Measurements from ENCODE around the gene CACNA1C.

Gene CACNA1C

DNA sequence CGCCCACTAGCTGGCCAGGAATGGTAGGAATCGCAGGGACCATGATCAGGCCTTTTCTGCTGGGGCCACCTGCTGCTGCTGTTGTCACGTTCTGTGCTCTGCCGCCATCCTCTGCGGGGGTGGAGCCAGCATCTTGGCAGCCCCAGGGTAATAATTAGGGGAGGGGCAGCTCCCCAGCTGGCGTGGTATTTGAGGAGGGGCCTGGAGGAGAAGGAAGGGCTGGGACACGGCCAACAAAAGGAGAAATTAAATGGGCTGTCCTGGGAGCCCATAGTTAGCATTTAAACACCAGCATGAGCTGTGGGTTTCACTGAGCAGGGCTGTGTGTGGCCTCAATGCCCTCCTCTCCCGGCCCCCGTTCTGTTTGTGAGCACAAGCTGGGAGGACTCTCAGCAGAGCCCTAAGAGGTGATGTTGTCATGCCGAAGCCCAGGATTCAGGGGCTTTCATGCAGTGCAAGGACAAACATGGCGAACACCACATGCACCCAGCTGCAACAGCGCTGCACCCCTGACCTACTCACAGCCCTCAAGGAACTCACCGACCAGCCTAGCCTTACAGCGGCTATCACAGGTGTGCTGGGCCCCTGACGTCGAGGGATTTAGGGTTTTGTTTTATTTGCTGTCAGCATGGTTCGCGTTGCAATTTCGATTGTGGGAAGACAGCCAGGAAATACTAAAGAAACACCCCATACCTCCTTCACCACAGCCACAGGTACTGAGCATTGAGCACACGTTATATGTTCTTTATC is 324.3 kb downstream of the CACNA1C start:
- no peak for DNase-seq

DNA sequence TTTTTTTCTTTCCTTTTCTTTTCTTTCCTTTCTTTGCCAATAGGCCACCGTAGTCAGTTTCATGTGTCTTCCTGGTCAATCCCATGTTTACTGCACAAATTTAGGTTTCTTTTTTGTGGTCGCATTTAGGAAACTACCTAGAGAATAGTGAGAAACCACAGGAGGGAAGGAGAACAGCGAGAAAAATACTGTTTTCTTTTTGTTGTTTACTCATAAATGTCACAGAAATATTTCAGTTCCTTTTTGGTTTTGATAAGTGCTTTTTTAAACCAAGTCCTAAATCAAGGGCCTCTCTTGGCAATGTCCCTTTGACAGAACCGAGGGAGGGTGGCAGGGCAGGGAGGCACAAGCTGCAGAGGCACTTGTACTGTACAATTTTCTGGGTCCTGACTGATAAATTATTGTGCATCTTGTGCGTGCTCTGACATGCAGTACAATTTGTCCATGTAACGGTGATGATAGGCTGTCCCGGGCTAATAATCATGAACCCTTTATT is 326.1 kb downstream of the CACNA1C start:
- DNase-seq: no peak

DNA sequence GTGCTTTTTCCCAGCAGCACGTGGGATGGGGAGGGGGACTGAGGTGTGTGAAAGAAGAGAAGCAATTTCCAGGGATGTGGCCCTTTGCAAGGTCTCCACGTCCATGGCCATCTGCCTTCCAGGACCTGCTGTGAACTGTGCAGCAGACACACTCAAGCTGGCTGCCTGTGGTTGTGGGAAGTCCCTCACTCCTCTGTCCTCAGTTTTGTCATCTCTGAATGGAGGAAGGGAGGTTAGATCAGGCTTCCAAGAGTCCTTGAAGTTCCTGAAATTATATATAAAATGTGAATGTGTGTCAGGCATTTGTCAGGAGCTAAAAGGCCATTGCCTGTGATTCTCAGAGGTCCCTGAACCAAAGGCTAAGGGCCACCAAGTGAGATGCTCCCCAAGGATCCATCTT is 328.2 kb downstream of the CACNA1C start:
- DNase-seq: no peak

DNA sequence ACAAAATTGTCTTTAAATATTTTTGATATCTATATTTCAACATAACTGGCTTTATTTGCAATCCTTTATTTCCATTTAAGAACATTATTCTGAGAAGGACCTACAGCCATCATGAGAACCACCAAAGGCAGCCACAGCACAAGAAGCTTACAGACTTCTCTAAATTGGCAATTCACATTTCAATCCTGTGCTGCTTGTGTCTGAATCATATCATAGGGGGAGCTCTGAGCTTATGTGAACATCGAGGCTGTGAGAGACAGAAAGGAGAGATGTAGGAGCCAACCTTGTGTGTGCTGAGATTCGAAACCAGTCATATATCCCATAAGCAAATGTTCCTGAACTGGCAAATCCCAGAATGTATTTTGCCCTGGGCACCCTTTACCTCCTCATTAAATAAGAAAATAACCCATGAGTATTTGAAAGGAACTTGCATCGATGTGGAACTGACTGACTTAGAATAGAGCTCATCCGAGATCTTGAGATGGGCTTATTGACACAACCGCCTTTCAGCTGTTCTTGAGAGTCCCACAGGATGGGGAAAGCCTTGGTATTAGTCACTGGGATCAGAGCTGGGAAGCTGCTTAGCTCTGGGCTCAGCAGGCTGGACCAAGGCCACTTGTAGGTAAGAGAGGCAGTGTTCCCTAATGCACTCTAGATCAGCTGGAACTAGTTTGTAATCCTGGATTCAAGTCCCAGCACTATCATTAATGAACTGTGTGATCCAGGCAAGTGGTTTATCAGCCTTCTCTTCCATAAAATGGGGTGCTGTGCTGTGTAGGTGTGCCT is 329.8 kb downstream of the CACNA1C start:
- DNase-seq: no peak

DNA sequence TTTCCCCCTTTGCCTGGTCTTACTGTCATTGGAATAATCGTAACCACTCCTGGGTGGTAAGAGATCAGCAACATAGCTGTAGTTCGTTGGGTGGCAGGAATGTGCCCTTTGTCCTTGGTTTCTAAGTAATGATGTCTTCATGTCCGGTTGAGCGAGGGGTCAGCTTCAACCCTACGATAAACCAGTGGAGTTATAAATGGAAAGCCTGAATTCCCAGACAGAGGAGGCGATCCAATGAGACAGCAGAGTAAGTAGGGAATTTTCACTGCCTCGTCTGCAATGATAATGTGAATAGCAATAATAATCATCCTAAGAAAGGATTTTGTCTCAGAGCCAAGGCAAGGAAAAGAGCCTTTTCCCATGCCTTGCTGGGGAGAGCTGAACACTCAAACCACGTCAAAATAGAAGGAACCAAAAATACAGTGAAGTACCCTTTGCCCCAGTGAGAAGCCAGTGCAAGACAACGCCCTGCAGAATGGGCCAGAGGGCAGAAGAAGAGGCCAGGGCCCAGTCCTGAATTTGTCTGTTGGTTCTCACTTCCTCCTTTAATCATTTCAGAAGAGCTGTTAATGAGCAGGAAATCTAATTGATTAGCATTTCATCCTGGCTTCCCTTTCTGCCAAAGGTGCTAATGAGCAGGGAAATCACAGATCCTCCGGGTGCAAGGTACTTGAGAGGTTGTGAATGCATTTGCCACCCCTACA is 330.7 kb downstream of the CACNA1C start:
- no peak for DNase-seq

DNA sequence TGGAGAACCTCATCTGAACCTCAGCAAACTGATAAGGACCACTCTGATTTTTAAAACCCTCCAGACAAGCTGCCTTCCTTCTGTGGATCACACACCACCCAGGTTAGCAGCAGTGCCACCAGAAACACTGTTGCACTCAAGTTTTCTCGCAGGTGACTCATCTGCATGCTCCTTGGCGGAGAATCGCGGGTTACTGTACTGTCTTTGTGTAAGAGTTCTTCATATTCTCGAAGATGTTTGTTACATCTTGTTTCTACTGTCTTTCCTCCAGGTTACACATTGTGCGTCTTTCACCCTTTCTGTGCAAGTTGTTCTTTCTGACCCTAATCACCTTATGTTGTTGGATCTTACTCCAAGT is 331.2 kb downstream of the CACNA1C start:
- DNase-seq: no peak

DNA sequence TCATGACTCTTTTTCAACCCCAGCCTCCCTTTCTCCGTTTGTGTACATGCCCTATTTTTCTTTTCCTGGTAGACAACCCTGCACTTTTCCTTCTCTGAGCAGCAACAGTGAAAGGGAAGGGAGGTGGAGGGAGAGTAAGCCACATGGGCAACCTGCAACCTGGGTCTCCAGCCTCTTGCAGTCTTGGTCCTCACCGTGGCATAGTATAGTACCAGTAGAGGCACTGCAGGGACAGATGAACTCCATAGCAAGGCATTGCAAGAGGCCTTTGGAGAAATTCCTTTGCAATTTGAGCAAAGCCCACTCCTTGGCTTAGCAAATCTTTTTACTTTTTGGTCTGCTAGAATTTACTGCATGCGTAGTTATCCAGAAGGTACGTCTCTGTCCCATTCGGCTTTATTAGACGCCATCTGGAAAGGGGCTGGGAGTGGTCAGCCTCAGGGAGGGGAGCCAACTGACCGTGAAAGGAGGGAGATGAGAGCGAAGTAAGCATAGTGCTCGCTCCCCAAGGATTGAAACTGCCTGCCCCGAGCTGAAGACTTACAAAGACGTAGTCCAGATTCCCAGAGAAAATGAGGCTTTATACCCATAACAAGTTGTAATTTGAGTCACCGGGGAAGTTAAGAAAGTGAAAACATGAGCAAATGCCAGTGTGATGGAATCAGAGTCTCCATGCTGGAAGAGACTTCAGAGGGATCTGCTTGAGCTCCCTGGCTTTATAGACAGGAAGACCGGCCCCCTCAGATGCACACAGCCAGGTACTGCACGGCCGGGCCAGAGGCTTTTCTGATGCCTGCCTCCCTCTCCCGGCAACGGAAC is 332.0 kb downstream of the CACNA1C start:
- no peak for DNase-seq

DNA sequence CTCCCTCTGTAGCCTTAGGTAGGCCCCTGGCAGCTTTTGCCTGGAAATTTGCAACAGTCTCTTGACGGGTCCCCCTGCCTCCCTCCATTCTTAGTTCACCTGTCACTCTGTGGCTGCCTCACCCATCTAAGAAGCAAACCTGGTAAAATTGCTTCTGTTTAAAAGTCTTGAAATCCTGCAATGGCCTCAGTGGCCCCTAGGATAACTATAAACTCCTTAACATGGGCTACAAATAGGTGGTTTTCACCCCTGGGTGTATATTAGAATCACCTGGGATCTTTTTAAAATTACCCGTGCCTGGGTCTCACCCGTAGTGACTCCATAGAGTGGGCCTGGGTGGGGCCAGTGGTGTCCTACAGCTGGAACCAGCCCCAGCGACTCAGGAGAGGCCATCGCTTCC is 332.7 kb downstream of the CACNA1C start:
- DNase-seq: no peak

DNA sequence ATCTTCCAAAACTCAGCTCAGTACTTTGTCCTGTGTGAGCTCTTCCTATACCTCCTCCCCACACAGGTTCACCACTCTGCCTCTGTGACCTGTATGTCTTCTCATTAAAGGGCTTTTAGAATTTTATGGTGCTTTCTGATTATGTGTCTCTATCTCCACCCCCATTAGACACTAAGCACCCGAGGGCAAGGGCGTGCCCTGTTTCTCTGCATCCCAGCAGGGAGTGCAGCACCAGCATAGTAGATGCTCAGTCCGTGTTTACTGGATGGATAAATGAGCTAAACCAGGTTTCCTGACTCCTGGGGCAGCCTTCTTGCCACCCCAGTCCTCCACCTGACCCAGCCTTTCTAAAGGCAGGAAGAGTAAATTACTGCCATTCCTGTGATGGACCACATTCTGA is 333.8 kb downstream of the CACNA1C start:
- DNase-seq: no peak

DNA sequence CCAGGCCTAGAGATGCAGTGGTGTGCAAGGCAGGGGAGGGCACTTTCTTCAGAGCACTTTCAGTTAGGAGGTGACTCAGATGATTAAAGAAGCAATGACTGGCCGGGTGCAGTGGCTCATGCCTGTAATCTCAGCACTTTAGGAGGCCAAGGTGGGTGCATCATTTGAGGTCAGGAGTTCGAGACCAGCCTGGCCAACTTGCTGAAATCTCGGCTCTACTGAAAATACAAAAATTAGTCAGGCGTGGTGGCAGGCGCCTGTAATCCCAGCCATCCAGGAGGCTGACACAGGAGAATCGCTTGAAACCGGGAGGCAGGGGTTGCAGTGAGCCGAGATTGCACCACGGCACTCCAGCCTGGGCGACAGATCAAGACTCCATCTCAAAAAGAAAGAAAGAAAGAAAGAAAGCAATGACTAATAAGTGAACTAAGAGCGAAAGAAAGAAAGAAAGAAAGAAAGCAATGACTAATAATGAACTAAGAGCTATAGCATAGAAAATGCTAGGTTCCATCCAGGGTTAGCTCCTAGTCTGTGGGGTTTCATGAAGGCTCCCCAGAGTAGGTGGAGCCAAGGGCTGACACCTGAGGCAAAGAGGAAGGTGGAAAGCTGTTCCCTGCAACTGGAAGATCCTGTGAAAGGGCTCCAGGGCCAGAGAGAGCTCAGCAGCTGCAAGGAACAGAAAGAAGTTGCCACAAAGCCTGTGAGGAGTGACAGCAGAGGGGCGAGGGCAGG is 334.5 kb downstream of the CACNA1C start:
- no peak for DNase-seq

DNA sequence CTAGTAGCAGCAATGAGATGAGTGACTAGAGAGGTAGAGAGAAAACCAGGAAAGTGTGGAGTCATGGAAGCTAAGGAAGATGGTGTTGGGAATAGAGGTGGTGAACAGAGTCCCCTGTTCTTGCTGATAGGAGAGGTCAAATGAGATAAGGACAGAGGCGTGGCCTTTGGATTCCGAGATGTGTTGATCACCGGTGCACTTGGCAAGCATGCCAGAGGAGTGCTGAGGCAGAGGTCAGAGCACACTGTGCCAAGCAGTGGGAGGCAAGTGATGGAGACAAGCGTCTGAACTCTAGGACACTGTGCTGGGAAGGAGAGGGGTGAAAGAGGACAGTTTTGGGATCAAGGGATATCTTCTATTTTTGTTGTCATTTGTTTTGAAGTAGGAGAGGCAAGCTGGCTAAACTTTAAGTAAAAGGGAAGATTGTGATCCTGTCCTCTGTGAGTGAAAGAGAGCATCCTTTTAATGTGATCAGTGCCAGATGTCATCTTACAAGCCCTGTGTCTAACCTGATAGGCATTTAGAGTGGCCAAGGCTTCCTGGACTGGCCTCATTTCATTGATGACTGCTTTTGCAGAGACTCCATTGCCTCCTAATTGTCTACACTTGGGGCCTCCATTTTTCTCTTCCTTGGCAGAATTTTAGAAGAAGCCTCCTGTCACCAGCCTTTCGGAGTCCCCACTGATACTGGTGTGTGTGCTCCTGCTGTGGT is 336.4 kb downstream of the CACNA1C start:
- DNase-seq: no peak

DNA sequence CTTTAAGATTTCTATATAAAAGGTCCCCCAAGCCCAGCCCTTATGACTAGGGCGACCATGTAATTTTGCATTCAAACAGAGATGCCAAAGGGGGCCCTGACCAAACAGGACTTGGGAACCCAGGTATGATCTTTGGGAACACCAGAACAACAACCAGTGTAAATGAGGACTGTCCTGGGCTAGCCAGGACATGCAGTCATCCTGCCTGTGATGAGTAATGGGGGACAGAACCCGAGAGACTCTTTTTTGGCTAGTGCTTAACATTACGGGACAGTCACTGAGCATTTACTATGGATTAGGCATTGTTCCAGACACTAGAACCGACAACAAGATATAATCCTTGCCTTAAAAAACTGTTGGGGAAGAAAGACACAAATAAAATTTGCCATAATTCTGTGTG is 337.3 kb downstream of the CACNA1C start:
- no peak for DNase-seq

DNA sequence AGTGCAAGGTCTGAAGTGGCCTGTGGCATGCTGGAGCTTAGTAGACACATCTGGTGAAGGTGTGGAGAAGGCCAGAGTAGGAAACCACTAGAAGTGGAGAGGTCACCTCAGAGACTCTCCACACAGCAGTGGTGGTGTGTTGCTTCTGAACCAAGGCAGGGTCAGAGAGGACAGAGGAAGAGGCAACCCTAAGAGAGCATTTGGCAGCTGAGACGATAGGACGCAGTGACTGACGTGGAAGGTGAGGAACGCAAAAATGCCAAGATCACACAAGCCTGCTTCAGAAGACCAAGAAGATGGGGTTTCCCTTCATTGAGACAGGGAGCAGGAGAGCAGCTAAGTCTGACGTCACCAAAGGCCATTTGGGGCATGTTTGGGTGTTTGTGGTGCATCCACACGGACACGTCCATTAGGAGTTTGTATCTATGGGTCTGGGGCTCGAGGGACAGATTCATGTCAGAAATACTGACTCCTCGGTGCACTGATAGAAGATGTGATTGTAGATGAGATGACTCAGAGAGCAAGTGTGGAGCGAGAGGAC is 338.1 kb downstream of the CACNA1C start:
- no peak for DNase-seq

DNA sequence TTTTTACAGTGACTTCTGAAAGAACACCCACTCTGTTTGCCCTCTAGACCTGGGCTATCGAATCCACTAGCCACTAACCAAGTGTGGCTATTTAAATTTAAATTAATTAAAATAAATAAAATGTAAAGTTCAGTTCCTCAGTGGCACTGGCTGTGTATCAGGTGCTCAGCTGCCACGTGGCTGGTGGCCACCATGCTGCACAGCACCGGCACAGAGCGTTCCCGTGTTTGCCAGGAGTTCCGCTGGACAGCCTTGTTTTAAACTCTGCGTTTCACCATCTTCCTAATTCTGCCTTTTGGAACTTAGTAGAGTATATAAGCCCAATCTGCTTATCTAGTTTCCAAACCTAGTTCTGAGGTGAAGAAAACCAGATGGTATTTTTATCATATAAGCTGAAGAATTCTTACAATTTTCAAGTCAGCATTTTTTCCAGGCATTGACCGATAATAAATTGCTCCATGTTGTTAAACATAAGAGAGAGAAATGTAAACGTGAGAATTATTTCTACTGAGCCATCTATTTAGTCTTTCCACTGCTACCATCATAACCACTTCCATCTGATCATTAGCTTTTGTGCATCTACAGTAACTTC is 339.0 kb downstream of the CACNA1C start:
- no peak for DNase-seq

DNA sequence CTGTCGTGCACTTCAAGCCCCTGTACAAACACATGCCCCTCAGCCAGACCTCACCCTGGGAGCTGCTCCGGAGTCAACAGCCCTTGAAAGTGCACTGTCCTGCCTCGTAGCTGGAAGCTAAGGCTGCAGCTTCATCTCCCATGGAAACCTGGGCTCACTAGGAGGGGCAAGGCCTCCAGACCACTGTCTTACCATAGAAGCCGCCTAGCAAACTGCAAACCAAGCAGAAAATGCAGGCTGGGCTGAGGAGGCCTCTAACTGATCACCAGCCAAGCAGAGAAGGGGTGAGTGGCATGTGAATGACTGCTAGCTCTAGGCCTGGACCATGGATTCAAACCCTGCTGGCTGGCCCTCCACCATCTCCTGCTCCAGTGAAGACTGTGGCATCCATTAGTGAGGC is 340.2 kb downstream of the CACNA1C start:
- DNase-seq: no peak

DNA sequence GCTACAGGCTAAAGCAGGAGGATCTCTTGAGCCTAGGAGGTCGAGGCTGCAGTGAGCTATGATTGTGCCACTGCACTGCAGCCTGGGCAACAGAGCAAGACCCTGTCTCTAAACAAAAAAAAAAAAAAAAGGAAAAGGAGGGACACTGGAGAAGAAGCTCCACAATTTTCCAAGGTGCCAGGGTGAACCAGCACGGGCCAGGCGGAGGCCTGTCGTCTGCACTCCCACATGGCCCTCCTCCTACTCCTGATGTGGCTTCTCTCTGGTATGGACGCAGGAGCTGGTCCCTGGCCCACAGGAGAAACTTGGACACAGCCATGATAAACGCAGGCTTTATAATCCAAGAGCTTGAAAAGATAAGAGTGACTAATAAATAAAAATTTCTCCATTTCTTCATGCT is 341.2 kb downstream of the CACNA1C start:
- DNase-seq: no peak

DNA sequence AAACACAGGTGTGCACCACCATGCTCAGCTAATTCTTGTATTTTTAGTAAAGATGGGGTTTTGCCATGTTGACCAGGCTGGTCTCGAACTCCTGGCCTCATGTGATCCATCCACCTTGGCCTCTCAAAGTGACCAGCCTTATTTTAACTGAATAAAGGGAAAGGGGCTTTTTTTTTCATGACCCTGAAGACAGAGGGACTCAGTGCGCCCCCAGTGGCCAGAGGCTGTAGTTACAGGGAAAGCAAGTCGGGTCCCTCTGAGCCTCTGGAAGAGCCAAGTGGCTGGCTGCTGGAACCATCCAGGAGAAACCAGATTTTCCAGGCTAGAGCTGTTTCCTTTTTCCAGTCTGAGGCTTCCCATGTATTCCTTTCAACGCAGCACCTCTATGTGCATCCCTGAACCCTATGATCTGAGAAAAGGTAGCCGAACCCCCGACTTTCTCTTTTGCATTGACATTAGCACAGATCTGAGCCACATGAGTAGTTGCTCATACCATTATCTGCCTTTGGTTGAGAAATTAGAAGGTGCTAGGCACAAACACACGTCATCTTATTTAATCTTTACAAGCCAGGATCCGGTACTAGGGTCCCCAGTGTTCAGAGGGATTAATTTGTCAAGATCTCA is 342.7 kb downstream of the CACNA1C start:
- peak in 1 of 2 experiments; percentile 32 for DNase-seq

DNA sequence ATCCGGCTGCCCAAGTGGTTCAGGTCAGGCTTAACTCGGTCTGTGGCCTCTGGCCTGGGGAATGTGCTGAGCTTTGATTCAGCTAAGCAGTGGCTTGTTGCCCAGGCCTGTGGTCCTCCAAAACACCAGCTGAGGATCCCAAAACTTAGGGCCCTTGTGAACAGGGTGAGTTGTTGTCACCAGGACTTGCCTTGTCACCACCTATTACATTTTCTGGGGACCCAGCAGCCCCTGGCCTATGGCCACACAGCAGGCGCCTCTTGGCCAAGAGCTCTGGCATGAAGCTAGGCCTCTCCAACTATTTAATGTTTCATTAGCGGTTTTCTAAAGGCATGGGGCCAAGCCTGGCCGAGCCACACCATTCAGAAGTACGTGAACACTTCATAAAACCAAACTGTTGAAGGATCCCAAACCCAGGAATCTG is 343.7 kb downstream of the CACNA1C start:
- no peak for DNase-seq

DNA sequence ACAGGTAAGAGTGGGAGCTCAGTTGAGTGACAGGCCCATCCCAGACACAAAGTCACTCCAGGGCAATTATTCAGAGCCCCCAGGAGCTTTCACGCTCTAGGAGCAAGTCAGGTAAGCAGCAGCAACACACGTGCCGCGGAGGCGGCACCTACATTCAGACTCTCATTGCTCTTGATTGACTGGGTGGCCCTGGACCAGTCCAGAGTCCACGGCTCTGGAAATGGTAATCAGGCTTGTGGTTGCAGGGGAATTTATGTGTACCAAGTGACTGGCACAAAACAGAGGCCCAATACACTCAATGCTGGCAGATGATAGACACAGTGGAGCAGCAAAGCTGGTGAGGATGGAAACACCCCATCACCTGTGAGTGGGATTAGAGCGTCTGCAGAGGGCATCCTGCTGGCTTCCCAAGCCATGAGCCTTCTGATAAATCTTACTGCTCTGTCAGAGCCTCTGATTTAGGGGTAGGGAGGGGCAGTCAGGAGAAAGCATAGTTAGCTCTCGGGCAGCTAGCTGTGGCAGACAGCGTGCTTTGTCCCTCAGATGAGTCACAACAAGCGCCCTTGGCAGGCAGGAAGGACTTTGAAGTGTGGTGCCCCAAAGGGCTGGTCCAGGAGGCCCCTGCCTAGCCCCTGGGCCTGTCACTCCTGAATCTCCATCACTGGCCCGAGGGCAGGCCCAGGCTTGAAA is 344.7 kb downstream of the CACNA1C start:
- no peak for DNase-seq

DNA sequence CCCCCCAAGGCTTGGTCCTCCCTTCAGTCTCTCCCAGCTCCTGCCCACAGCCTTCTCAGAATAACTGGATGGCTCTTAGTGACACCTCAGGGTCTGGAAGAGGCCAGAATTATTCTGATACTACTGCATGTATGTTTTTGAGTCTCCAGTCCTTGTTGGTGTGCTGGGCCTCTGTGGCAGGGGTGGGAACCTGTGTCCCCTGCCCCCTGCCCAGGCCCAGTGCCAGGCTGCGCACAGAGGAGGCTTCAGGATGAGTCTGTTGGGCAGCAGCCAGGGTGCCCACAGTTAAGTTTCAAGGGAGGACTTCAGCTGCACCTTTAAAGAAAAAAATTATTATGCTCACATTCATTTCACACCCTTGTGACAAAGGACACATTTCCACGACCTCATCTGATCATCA is 348.3 kb downstream of the CACNA1C start:
- no peak for DNase-seq
